Testis (tissue), 3 donors: ENCODE data around the gene SPINK14. TPM values are rescaled to one million over a fixed set of nuclear protein-coding genes. Genes with fewer than 3 reads are reported as not detected.

Source experiments
- DNase-seq: peaks from one replicate; pipeline ENCODE4 v3.0.0-alpha.2; 2019
- H3K27ac ChIP-seq, 2 donors: fragments of 200-600 bp; sonication (generic); one replicate each; pipeline ENCODE4 v1.5.1; 2019
- H3K27me3 ChIP-seq: fragments of 200-600 bp; sonication (generic); one replicate; pipeline ENCODE4 v1.5.1; 2019
- H3K36me3 ChIP-seq: fragments of 200-600 bp; sonication (generic); one replicate; pipeline ENCODE4 v1.5.1; 2017; ENCODE audit warnings: low read depth; ENCODE audit errors: missing control alignments
- H3K4me1 ChIP-seq: fragments of 200-600 bp; sonication (generic); one replicate; pipeline ENCODE4 v1.5.1; 2019
- H3K4me3 ChIP-seq, 2 donors: fragments of 200-600 bp; sonication (generic); one replicate each; pipeline ENCODE4 v1.5.1; 2017 to 2019
- H3K9me3 ChIP-seq: fragments of 200-600 bp; sonication (generic); one replicate; pipeline ENCODE4 v1.5.1; 2017
- POLR2A ChIP-seq: fragments of 450-650 bp; IDR thresholded peaks from one replicate; pipeline ENCODE4 v1.6.1; 2017; ENCODE audit warnings: antibody characterized with exemption, mild to moderate bottlenecking, moderate library complexity
- WGBS, 2 donors: methylation state at CpG; one replicate each; pipeline ENCODE4 v1.1.5; 2018; 5-methylcytosine and 5-hydroxymethylcytosine counted together
- intact Hi-C: fragments of 100-400 bp; cut with DNase I; formaldehyde crosslinking; loops from one replicate; pipeline ENCODE4 v1.15.1; 2023; ENCODE audit warnings: low total_unique reads
- polyA plus RNA-seq: library from polyadenylated mRNA; stranded (reverse); fragments of 350-450 nt; fragmentation: Illumina TruSeq; extraction: RNeasy Lipid Tissue Mini Kit (QIAGEN cat#74804); gene quantifications from one replicate; pipeline ENCODE4 v1.2.3, GENCODE V29; 2014; ENCODE audit warnings: low read depth, low replicate concordance; ENCODE audit not compliant: insufficient read depth
- total RNA-seq, 2 donors: library from RNA; depleted of rRNA; stranded (reverse); fragments of >200 nt; gene quantifications; one replicate each; pipeline ENCODE4 v1.2.3, GENCODE V29; 2016
- TF ChIP-seq, protein P1 (sequence below), 3 experiments: fragments of 450-650 bp in 2 of 3; fragments of 200-600 bp in 1 of 3; sonication (generic) in 1 of 3; IDR thresholded peaks; one replicate each; pipeline ENCODE4 v1.5.1; 2016 to 2019; ENCODE audit warnings: antibody characterized with exemption in 3 of 3, mild to moderate bottlenecking in 2 of 3, moderate library complexity in 1 of 3

SPINK14 gene
- total and polyA plus RNA-seq, 3 donors from 2014 or later: not detected

DNA sequence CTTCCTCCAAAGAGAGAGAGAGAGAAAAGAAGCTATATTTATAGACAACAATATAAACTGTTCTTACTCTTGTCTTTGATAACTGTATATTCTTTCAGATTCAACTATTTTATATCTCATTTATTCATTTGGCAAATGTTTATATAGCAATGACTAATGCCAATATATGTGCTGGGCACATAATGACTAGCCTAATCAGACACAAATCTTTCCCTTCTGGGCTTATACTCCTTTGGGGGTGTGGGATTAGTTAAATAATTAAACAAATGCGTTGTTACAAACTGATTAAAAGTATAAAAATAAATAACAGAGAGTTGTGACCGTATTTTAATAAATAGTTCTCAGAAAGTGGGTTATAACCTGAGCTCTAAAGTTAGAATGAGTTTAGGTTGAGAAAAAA, 4.0 kb downstream of the SPINK14 start:
- Histone ChIP-seq H3K27me3 (no peaks in the 10 kb centered on the region), H3K9me3 (no peaks in the 10 kb centered on the region), H3K4me3 (no peak overlapping the region), H3K36me3 (no peaks in the 10 kb centered on the region), H3K27ac (no peak overlapping the region), H3K4me1 (no peaks in the 10 kb centered on the region)
- 81 to 89% methylated on average over 2 of the region's 2 CpGs for WGBS, 2 donors
- no peak for DNase-seq
- intact Hi-C loops: no loop called here
- TF ChIP-seq POLR2A: no peak
- TF ChIP-seq, protein P1, sequence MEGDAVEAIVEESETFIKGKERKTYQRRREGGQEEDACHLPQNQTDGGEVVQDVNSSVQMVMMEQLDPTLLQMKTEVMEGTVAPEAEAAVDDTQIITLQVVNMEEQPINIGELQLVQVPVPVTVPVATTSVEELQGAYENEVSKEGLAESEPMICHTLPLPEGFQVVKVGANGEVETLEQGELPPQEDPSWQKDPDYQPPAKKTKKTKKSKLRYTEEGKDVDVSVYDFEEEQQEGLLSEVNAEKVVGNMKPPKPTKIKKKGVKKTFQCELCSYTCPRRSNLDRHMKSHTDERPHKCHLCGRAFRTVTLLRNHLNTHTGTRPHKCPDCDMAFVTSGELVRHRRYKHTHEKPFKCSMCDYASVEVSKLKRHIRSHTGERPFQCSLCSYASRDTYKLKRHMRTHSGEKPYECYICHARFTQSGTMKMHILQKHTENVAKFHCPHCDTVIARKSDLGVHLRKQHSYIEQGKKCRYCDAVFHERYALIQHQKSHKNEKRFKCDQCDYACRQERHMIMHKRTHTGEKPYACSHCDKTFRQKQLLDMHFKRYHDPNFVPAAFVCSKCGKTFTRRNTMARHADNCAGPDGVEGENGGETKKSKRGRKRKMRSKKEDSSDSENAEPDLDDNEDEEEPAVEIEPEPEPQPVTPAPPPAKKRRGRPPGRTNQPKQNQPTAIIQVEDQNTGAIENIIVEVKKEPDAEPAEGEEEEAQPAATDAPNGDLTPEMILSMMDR (IDR thresholded peaks at IDR 0.05): no peak

DNA sequence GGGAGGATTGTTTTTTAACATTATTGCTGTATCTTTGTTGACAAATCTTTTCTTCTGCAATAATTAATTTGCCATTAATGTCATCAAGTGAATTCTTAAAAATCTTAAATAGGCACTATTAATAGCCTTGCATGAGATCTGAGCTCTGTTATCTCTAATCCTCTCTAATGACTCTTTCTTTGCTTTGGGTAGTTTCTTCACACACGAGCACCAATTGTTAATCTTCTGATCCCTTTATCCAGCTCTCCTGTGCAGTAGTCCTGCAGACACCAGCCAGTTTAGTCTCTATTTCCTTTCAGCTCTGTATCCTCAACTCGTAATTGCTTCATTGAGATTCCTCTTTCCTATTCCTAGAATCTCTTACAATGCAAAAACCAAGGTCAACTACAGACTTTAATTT, 8.1 kb downstream of the SPINK14 start:
- intact Hi-C loops: no loop called here
- no peak for DNase-seq
- no peaks in the 10 kb centered on the region for H3K27me3 ChIP-seq
- H3K36me3 ChIP-seq: no peaks in the 10 kb centered on the region
- H3K27ac ChIP-seq: no peak overlapping the region
- H3K4me3 ChIP-seq: no peak overlapping the region
- TF ChIP-seq POLR2A: no peak
- TF ChIP-seq, protein P1 (IDR thresholded peaks at IDR 0.05): no peak
- 28 to 31% methylated on average over 2 of the region's 2 CpGs for WGBS, 2 donors
- H3K4me1 ChIP-seq: no peaks in the 10 kb centered on the region
- H3K9me3 ChIP-seq: no peaks in the 10 kb centered on the region

DNA sequence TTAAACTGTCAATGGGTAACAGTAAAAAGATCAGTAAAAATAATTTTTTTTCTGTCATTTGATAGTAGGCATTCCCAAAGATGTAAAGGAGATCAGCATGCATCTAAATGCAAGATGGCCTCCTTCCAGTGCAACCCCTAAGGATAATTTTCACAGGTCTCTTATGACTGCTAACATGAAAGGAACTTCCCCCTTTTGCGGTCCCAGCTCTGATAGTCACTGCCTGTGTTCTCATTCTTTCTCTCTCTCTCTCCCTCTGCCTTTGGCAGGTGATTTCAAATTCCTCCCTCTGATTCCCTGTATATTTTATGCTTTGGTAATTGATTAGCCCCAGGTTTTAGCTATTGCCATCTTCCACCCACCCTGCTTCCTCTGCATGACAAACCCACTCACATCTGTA, 8.9 kb downstream of the SPINK14 start:
- TF ChIP-seq, protein P1 (IDR thresholded peaks at IDR 0.05): no peak
- no peak for TF ChIP-seq POLR2A
- H3K27me3 ChIP-seq: no peaks in the 10 kb centered on the region
- H3K36me3 ChIP-seq: no peaks in the 10 kb centered on the region
- no peaks in the 10 kb centered on the region for H3K9me3 ChIP-seq
- no peak overlapping the region for H3K27ac ChIP-seq
- intact Hi-C loops: no loop called here
- H3K4me1 ChIP-seq: no peaks in the 10 kb centered on the region
- no peak overlapping the region for H3K4me3 ChIP-seq
- WGBS, 2 donors: 88 to 96% methylated on average over 1 of the region's 1 CpG
- no peak for DNase-seq

DNA sequence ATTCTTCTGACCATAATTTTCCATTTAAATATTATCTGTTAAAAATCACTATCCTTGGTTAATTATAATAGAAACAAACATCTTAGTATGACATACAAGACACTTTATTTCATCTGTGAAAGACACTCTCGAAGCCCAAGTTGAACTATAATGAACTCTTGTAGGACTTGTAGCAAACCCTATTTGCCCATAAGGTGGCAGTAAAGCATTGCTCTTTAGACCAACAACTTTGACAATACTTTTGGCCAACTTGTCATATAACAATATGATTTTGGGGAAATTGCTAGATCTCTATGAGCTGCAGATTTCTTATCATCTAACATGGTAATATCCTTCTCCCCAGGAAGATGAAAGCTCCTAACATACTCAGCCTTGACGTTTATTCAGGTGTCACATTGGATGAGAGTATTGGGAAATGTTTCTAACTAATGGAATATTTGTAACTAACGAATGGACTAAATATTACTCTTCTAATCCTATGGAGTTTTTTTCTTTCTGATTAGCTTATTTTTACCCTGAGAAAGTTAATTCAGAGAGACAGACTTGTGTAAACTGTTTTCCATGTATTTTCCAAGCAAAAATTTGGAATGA, 11.0 kb downstream of the SPINK14 start:
- 42 to 48% methylated on average over 3 of the region's 3 CpGs for WGBS, 2 donors
- Histone ChIP-seq H3K27ac (no peak overlapping the region), H3K27me3 (no peaks in the 10 kb centered on the region), H3K4me1 (no peaks in the 10 kb centered on the region), H3K9me3 (no peaks in the 10 kb centered on the region), H3K36me3 (no peaks in the 10 kb centered on the region), H3K4me3 (no peak overlapping the region)
- intact Hi-C loops: no loop called here
- DNase-seq: no peak
- no peak for TF ChIP-seq POLR2A
- TF ChIP-seq, protein P1 (IDR thresholded peaks at IDR 0.05): peak; percentile 55 to 65 (median 57)

DNA sequence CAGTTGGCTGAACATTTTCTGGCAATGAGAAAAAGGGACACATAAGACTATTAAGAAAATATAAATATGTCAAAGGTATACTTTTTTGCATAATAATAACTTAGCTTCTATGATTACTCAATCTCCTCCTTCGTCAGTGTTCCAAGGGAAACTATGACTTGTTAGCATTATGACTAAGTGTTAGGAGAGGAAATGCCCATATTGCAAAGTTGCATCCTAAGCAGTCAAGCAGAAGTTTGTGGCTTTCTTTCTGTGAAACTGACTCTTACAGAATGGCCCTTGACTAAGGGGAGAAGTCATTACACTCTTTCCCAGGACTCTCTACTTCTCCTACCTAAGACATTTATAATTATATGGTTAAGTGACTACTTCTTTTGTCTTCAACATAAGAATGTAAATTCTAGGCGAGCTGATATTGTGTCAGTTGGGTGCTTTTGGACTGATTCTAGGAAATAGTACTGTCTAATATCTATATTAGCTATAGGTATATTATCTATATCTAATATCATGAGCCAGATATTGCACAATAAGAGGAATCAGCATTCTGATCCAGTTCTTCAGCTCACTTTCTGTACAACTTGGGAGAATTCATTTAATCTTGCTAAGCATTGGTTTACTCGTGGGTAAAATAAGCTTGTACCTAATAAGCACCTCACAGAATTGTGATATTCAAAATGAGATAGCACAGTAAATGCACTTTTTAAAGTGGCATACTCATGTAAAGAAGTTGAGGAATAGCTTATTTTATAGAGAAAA, 18.1 kb downstream of the SPINK14 start:
- intact Hi-C loops: no loop called here
- no peaks in the 10 kb centered on the region for H3K27me3 ChIP-seq
- TF ChIP-seq, protein P1 (IDR thresholded peaks at IDR 0.05): no peak
- TF ChIP-seq POLR2A: no peak
- H3K27ac ChIP-seq: no peak overlapping the region
- no peak for DNase-seq
- H3K9me3 ChIP-seq: no peaks in the 10 kb centered on the region
- no peaks in the 10 kb centered on the region for H3K4me1 ChIP-seq
- no peak overlapping the region for H3K4me3 ChIP-seq
- 85 to 88% methylated on average over 3 of the region's 3 CpGs for WGBS, 2 donors
- no peaks in the 10 kb centered on the region for H3K36me3 ChIP-seq
